ENCODE results near the gene HUNK. TPM values are rescaled to one million over a fixed set of nuclear protein-coding genes. Genes with fewer than 3 reads are reported as not detected.

HUNK gene
- total RNA-seq, 1 donor from 2014 or later, result 0.44 TPM

DNA sequence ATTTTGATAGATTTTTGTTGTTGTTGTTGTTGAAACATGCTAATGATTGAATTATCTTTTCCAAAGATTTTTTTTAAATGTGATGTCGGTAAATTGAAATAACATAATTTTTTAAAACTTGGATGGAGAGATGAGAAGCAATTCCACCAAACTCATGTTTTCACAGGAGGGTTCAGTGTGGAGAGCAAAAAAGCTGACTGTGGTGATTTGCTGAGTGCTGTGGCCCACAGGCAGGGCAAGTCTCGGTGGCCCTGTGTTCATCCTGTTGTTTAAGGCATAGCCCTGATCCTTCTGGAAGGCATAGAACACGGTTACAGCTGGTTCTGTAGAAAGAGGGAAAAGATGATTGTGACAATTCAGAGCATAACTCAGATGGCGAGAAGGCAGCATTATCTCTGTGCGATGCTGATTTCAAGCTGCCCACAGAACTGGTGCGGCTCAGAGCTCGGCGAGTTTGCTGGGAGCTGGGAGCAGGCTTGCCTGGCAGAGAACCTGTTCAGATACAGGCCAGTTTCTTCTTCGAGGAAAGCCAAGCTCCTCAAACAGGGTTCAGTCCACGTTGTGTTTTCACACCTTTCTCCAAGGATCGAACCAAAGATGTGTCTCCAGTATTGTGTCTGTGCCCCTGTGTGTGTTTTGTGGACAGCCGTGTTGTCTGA lies 127.1 kb downstream of the HUNK start:
- peaks cover 9% of the 10 kb centered on the region for H3K9me3 ChIP-seq (replicated peaks)
- H3K4me3 ChIP-seq, result no peak overlapping the region
- intact Hi-C loops (cut with micrococcal nuclease), result no loop called here
- no peaks in the 10 kb centered on the region for H3K36me3 ChIP-seq
- no peaks in the 10 kb centered on the region for H3K27me3 ChIP-seq (ENCODE audit: low read depth)
- DNase-seq, result no peak
- no peak overlapping the region for H3K27ac ChIP-seq (replicated peaks)
- TF ChIP-seq, protein P1, sequence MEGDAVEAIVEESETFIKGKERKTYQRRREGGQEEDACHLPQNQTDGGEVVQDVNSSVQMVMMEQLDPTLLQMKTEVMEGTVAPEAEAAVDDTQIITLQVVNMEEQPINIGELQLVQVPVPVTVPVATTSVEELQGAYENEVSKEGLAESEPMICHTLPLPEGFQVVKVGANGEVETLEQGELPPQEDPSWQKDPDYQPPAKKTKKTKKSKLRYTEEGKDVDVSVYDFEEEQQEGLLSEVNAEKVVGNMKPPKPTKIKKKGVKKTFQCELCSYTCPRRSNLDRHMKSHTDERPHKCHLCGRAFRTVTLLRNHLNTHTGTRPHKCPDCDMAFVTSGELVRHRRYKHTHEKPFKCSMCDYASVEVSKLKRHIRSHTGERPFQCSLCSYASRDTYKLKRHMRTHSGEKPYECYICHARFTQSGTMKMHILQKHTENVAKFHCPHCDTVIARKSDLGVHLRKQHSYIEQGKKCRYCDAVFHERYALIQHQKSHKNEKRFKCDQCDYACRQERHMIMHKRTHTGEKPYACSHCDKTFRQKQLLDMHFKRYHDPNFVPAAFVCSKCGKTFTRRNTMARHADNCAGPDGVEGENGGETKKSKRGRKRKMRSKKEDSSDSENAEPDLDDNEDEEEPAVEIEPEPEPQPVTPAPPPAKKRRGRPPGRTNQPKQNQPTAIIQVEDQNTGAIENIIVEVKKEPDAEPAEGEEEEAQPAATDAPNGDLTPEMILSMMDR (IDR thresholded peaks at IDR 0.05; ENCODE audit: borderline replicate concordance), result no peak
- no peaks in the 10 kb centered on the region for H3K4me1 ChIP-seq

DNA sequence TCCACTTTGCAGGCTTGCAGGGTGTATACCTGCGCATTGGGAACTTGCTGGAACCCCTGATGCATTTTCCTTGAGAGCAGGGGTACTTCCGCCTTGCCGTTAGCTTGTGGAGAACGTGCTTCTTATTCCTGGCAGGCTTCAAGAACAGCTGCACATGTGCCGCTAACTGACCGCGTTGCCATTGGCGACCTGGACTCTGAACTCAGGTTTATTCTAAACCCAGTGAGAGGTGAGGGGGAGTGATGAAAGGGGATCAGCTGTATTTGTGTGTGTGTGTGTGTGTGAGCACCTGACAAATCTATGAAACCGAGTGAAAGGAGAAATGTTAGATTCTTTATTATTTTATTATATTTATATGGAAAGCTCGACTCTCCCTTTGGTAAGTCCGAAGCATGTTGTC lies 128.6 kb downstream of the HUNK start:
- Histone ChIP-seq H3K27ac (replicated peaks) (no peak overlapping the region), H3K4me1 (no peaks in the 10 kb centered on the region)
- intact Hi-C loops (cut with micrococcal nuclease), result no loop called here

DNA sequence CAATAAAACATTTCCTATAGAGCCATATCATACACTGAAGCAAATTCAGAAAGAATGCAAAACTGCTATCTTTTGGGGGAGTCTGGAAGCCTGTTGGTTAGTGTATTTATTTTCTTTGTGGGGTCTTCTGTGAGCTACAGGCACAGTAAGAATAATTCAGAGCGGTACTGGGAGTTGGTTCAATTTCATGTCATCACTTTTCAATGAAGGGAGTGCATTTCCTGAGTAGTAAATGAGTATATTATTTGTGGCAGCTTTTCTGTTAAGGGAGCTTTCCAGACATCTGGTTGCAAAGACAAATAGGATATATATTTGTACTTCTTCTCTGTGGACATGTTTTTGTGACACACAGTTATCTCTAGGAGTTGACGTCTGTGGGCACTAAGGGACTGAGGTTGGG lies 130.6 kb downstream of the HUNK start:
- peaks cover 9% of the 10 kb centered on the region for H3K9me3 ChIP-seq (replicated peaks)
- no peaks in the 10 kb centered on the region for H3K36me3 ChIP-seq
- no peak for DNase-seq
- H3K4me1 ChIP-seq, result no peaks in the 10 kb centered on the region
- intact Hi-C loops (cut with micrococcal nuclease), result no loop called here
- H3K27me3 ChIP-seq (ENCODE audit: low read depth), result peaks cover 7% of the 10 kb centered on the region
- no peak overlapping the region for H3K27ac ChIP-seq (replicated peaks)
- no peak overlapping the region for H3K4me3 ChIP-seq
- TF ChIP-seq, protein P1 (IDR thresholded peaks at IDR 0.05; ENCODE audit: borderline replicate concordance), result no peak

More for the DNA sequence above, 128.6 kb downstream of the HUNK start:
- Histone ChIP-seq H3K9me3 (replicated peaks) (peaks cover 9% of the 10 kb centered on the region), H3K36me3 (no peaks in the 10 kb centered on the region), H3K27me3 (ENCODE audit: low read depth) (no peaks in the 10 kb centered on the region), H3K4me3 (no peak overlapping the region)
- TF ChIP-seq, protein P1 (IDR thresholded peaks at IDR 0.05; ENCODE audit: borderline replicate concordance), result no peak
- no peak for DNase-seq

DNA sequence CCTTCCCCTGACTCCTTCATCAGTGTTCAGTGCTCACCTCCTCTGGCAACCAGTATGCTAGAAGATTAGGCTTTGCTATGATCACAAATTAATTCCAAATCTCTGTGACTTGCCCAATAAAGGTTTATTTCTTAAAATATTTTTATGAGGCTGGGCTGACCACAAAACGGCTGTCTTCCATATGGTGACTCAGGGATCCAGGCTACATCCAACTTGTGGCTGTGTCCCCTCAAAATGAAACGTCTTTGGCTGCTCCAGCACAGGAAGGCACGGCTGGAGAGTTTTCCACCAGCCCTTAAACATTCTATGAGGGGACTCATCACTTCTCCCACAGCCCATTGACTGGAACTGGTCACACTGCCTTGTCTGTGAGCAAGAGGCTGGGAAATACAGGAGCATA lies 131.5 kb downstream of the HUNK start:
- peaks cover 10% of the 10 kb centered on the region for H3K27me3 ChIP-seq (ENCODE audit: low read depth)
- H3K4me1 ChIP-seq, result no peaks in the 10 kb centered on the region
- intact Hi-C loops (cut with micrococcal nuclease), result no loop called here
- TF ChIP-seq, protein P1 (IDR thresholded peaks at IDR 0.05; ENCODE audit: borderline replicate concordance), result no peak
- H3K36me3 ChIP-seq, result no peaks in the 10 kb centered on the region
- no peak overlapping the region for H3K4me3 ChIP-seq
- peaks cover 9% of the 10 kb centered on the region for H3K9me3 ChIP-seq (replicated peaks)
- DNase-seq, result no peak
- no peak overlapping the region for H3K27ac ChIP-seq (replicated peaks)

DNA sequence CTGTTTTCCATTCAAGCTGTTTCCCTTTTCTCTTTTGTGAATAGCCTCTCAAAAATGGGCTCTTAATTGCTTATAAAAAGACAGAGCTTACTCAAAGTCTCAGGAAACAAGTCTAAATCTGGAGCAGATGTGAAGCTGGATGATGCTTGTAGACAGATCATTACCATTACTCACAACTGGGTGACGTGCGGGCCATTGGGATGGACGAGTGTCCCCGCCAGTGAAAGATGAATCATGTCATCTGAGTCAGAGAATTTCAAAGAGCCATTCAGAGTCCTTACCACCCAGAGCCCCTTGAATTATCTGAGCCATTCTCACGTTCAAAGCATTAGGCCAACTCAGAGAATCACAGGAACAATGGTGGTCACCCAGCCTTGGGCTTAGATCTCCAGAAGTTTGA lies 134.6 kb downstream of the HUNK start:
- H3K4me1 ChIP-seq, result no peaks in the 10 kb centered on the region
- TF ChIP-seq, protein P1 (IDR thresholded peaks at IDR 0.05; ENCODE audit: borderline replicate concordance), result no peak
- H3K27ac ChIP-seq (replicated peaks), result no peak overlapping the region
- peaks cover 9% of the 10 kb centered on the region for H3K9me3 ChIP-seq (replicated peaks)
- H3K4me3 ChIP-seq, result no peak overlapping the region
- DNase-seq, result no peak
- intact Hi-C loops (cut with micrococcal nuclease), result no loop called here
- H3K36me3 ChIP-seq, result no peaks in the 10 kb centered on the region
- H3K27me3 ChIP-seq (ENCODE audit: low read depth), result peaks cover 14% of the 10 kb centered on the region
